IPS-15b (cell line): ENCODE results near the gene C16orf95.
"Not testable (repeated sequence)": the region's sequence is repeated elsewhere in the genome, so short reads cannot be mapped to it uniquely, and the experiment has no call there.

Experiments used
- H3K27me3 ChIP-seq: one replicate; pipeline ENCODE4 v1.6.1; 2013; ENCODE audit warnings: low read length; ENCODE audit not compliant: control insufficient read depth, insufficient read depth
- H3K36me3 ChIP-seq: one replicate; pipeline ENCODE4 v1.6.1; 2013; ENCODE audit warnings: low read length; ENCODE audit not compliant: control insufficient read depth, insufficient read depth
- H3K4me1 ChIP-seq: one replicate; pipeline ENCODE4 v1.6.1; 2013; ENCODE audit warnings: mild to moderate bottlenecking, low read length; ENCODE audit not compliant: control insufficient read depth, insufficient read depth
- H3K4me3 ChIP-seq: one replicate; pipeline ENCODE4 v1.5.1; 2013; ENCODE audit warnings: low read depth, low read length
- H3K9ac ChIP-seq: one replicate; pipeline ENCODE4 v1.6.1; 2013; ENCODE audit warnings: low read depth, mild to moderate bottlenecking, low read length
- H3K9me3 ChIP-seq: one replicate; pipeline ENCODE4 v1.6.1; 2013; ENCODE audit warnings: mild to moderate bottlenecking, low read length; ENCODE audit not compliant: control insufficient read depth, insufficient read depth

The C16orf95 gene, protein sequence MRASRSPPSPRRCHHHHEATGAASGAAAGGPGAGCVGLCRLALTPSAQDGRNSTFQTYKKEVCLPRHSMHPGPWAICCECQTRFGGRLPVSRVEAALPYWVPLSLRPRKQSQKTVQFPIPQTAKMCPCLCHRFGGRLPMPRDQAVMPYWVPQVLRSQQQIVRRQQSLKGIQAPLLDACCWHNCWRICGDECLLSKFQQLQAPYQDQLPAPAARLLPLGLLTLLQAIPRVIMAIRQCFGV

DNA sequence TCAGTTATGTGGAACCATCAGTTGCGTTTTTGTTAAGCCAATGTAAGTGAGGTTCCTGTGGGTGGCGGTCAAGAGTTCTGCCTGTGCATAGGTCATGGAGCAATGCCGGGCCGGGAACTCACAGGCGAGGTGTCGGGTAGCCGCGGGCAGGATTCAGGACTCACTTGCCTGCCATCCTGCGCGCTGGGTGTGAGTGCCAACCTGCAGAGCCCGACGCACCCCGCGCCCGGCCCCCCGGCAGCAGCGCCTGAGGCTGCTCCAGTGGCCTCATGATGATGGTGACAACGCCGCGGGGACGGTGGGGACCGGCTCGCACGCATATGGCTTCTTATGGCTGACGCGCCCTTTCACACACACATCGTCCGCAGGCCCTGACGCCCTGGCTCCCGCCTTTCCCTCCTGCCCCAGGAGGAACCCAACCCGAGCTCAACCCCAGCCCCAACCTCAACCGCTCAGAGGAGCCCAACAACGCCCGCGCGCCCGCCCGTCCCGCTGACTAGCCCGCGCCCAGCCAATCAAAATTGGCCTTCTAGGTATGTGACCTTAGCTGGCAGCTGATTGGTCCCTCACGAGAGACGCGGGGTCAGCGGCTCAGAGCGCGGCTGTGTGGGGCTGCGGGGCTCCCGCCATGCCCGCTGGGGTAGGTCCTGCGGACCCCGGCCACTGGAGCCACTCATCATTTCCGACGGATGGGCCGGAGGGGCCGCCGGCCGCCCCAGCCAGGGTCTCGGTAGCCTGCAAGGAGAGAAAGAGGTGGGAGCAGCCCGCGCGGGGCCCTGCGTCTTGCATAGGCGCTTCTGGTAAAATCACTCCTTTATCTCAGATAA is at the start of gene C16orf95:
TSS of gene C16orf95 (minus strand) at position 470 of the 827 bp plus-strand sequence. CDS start at position 320, 150 bp downstream.
- Histone ChIP-seq H3K9ac (peak within 1 kb of the TSS; percentile 97), H3K9me3 (no peaks in the 10 kb centered on the region), H3K4me3 (peak within 1 kb of the TSS; percentile 70), H3K36me3 (no peaks in the 10 kb centered on the region), H3K4me1 (peaks cover 3% of the 10 kb centered on the region), H3K27me3 (no peaks in the 10 kb centered on the region)

DNA sequence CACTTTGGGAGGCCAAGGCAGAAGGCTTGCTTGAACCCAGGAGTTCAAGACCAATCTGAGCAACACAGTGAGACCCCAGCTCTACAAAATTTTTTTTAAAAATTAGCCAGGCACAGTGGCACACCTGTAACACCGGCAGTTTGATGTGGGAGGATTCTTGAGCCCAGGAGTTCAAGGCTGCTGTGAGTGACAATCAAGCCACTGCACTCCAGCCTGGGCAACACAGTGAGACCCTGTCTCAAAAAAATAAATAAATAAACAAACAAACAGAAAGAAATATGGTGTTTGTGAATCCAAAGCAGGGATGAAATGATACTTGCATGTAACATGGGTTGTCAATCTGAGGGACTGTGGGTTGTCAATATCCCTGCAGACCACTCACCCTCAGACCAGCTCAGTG is 49.7 kb upstream of the C16orf95 start:
- Histone ChIP-seq H3K4me1 (peaks cover 2% of the 10 kb centered on the region), H3K36me3 (no peaks in the 10 kb centered on the region), H3K4me3 (no peak overlapping the region), H3K27me3 (no peaks in the 10 kb centered on the region), H3K9ac (no peak overlapping the region), H3K9me3 (no peaks in the 10 kb centered on the region)

DNA sequence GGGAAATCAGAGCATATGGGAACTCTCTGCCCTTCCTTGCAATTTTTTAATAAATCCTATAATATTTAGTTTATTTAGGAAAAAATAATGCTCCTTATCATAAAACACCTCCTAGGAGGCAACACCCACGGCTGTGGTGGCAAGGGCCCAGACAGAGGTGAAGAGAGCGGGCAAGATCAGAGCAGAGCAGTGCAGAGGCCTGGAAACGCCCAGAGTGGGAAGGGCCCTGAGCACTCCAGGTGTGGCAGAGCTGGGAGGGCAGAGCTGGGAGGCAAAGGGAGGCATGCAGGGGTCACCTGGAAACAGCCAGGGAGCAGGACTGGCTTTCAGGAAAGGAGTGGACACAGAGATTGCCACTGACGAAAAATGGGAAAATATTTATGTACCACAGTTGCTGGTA is 49.1 kb upstream of the C16orf95 start:
- Histone ChIP-seq H3K27me3 (no peaks in the 10 kb centered on the region), H3K9ac (no peak overlapping the region), H3K4me3 (no peak overlapping the region), H3K9me3 (no peaks in the 10 kb centered on the region), H3K36me3 (no peaks in the 10 kb centered on the region), H3K4me1 (peaks cover 2% of the 10 kb centered on the region)

DNA sequence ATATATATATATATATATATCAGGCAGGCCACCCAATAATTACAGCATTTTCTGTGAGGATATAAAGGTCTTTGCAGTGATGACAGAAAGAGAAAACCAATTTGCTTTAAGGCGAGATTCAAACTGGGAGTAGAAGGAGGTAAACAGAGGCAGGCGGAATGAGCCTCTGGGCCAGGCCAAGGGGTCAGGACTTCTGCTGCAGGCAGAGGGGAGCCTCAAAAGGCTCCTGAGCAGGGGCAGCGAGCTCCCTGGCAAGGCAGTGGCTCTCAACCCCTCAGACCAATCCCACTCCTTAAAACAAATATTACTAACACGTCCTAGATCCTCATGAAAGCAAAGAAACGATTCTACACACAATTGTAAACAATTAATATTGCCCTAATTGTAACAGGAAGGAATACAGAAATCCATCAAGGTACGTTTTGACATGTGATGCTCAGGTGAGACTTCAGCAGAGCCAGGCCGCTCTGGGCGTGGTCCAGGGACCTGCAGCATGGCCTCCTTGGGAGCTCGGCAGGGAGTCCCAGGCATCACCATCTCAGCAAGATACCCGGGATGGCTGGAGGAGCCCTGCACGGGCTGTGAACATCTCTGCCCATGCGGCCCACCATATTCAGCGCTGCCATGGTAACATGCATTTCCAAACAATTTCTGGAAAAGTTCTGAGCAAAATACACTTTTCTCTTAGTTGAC is 48.0 kb upstream of the C16orf95 start:
- H3K9ac ChIP-seq = no peak overlapping the region
- H3K36me3 ChIP-seq = no peaks in the 10 kb centered on the region
- H3K4me3 ChIP-seq = no peak overlapping the region
- no peaks in the 10 kb centered on the region for H3K27me3 ChIP-seq
- H3K4me1 ChIP-seq = peaks cover 2% of the 10 kb centered on the region
- H3K9me3 ChIP-seq = no peaks in the 10 kb centered on the region

DNA sequence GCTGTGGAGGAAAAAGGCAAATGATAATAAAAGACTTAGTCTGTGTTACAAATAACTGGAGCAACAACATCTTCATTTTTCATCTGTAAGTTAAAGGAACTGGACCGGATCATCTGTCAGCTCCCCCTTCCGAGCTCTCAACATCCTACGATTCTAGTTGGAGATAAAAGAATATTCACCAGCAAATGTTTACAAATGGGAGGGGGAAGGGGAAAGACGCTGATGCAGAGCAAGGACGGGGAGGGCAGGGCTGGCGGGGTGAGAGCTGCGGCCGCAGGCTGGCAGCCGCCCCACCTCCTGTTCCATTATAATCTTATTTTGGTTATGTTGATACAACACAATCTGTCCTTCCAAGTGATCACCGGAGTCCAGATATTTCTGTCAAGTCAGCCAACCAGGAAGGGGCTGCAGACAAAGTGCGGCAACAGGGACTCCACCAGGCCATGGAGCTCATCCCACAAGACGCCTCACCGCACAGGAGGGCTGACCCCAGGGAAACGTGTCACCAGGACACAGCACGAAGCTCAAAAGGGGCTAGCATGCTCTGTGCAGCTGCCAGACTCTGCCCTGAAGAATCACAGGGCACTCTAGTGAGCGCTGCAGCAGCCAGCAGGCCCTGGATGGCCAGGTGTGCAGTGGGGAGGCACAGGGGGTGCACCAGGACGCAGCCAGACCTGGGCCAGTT is 46.7 kb upstream of the C16orf95 start:
- no peak overlapping the region for H3K4me3 ChIP-seq
- H3K9ac ChIP-seq = no peak overlapping the region
- H3K9me3 ChIP-seq = no peaks in the 10 kb centered on the region
- H3K36me3 ChIP-seq = no peaks in the 10 kb centered on the region
- H3K4me1 ChIP-seq = no peaks in the 10 kb centered on the region
- H3K27me3 ChIP-seq = no peaks in the 10 kb centered on the region

DNA sequence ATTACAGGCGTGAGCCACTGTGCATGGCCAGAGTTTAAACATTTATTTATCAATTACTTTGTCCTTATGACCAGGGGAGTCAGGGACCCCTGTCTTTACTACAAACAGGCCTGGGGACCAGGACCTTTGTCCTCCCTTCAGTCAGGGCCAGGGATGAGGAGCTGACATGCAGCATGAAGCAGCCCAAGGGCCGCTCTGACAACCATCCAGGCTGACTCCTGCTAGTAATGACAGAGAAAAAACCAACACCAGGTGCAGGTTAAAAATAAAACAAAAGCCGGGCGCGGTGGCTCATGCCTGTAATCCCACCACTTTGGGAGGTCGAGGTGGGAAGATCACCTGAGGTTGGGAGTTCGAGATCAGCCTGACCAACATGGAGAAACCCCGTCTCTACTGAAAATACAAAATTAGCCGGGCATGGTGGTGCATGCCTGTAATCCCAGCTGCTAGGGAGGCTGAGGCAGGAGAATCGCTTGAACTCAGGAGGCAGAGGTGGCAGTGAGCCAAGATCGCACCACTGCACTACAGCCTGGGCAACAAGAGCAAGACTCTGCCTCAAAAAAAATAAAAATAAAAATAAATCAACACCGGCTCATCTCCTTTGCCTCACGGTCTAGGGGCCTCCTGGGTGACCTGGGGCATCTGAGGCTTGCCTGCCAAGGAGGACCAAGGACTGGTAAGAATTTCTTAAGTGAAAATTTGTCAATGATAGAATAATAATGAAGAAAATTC is 45.8 kb upstream of the C16orf95 start:
- H3K9ac ChIP-seq, H3K4me1 ChIP-seq, H3K36me3 ChIP-seq: not testable (repeated sequence)

DNA sequence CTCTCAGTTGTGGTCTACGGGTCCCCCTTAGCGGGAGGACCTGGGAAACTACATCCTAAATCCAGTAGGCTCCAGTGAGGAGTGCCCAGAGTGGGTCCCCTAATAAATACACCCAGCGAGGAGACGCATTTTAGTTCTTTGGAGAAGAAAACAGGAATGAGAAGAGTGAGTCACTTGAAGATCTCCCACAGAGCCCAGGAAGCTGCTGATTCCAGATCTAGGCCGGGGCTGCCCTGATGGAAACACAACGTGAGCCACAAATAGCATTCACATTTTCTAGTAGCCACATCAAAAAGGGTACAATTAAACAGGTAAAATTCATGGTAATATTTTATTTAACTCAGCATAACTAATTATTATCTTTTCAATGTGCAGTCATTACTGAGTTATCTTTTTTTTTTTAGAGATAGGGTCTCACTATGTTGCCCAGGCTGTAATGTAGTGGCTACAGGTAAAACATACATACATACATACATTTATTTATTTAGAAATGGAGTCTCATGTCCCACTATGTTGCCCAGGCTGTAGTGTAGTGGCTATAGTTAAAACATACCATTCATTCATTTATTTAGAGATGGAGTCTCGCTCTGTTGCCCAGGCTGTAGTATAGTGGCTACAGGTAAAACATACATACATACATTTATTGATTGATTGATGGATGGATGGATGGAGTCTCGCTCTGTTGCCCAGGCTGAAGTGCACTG is 44.9 kb upstream of the C16orf95 start:
- peaks cover 5% of the 10 kb centered on the region for H3K36me3 ChIP-seq
- H3K27me3 ChIP-seq = no peaks in the 10 kb centered on the region
- no peaks in the 10 kb centered on the region for H3K4me1 ChIP-seq
- H3K9me3 ChIP-seq = no peaks in the 10 kb centered on the region
- H3K4me3 ChIP-seq = no peak overlapping the region
- H3K9ac ChIP-seq = no peak overlapping the region

More for the DNA sequence above, 45.8 kb upstream of the C16orf95 start:
- not testable (repeated sequence) for H3K4me3 ChIP-seq, H3K27me3 ChIP-seq, H3K9me3 ChIP-seq

DNA sequence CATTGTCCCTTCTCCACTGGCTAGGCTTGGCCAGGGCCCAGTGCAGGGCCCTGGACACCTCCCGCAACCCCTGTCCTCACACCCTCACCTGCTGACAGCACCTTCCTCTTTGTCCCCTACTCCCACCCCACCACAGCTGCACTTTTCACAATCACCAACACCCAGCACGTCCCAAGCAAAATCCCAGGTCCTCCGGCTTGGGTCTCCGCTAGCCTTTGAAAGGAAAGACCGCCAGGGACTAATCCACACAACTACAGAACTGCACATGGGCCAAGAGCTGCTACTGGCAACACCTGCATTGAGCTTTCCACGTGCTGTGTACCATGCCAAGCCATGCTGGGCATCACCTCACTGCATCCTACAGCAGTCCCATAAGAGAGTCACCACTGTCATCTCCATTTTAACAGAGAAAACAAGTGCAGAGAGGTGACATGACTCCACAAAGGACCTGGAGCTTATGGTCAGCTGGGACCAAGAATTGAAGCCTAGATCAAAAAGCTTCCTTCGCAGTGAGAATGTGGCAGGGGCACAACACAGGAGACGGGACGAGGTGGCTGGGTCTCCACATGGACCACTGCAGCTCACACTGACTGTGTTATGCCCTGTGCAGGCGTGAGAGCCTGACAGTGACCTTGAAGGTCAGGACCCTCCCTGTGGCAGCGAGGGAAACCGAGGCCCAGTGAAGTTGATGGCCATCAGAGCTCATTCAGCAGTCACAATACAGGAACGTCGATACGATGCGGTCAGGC is 43.8 kb upstream of the C16orf95 start:
- Histone ChIP-seq H3K9me3 (no peaks in the 10 kb centered on the region), H3K9ac (no peak overlapping the region), H3K4me3 (no peak overlapping the region), H3K36me3 (peaks cover 10% of the 10 kb centered on the region), H3K4me1 (no peaks in the 10 kb centered on the region), H3K27me3 (no peaks in the 10 kb centered on the region)

DNA sequence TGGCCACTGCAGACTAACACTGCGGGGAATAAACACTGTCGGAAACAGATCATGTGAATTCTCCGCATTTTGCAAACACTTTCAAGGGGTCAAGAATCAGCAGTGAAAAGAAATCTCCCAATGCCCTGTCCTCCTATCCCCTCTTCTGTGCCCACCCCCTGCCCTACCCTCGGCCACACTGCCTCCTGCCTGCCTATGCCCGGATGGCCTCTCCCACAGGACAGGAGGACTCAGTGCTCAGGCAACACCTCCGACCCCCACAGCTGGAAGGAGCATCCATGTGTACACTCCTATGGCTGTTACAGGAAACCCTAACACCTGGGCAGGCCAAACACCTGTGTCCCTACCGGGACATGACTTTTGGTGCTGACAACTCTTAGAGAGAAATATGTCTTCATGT is 41.9 kb upstream of the C16orf95 start:
- Histone ChIP-seq H3K9ac (no peak overlapping the region), H3K27me3 (no peaks in the 10 kb centered on the region), H3K4me1 (no peaks in the 10 kb centered on the region), H3K36me3 (peaks cover 10% of the 10 kb centered on the region), H3K4me3 (no peak overlapping the region), H3K9me3 (no peaks in the 10 kb centered on the region)

DNA sequence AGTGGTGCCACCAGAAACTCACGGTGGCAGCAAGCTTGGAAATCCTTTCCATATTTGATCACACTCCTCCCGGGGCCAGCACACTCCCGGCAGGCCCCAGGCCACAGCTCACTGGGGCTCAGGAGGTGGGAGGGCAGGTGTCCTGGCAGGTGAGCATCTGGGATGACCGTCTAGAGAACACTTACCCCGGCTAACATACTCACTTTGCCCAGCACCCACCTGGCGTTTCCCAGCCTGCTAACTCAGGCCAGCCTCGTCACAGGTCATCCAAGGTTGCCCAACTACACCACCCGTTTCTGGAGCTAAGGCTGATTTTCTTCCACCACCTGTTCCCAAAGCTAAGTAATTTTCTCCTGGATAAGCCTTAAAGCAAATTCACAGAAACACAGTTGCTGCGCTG is 41.5 kb upstream of the C16orf95 start:
- no peak overlapping the region for H3K9ac ChIP-seq
- H3K4me1 ChIP-seq = no peaks in the 10 kb centered on the region
- peaks cover 10% of the 10 kb centered on the region for H3K36me3 ChIP-seq
- H3K9me3 ChIP-seq = no peaks in the 10 kb centered on the region
- no peaks in the 10 kb centered on the region for H3K27me3 ChIP-seq
- H3K4me3 ChIP-seq = no peak overlapping the region
